ENCODE measurements around the gene RNF133. TPM values are rescaled to one million over a fixed set of nuclear protein-coding genes. Genes with fewer than 3 reads are reported as not detected.

Gene RNF133
- total RNA-seq, 2 donors from 2014 or later = 0.86 TPM; not detected in 1

GRCh38 chr7:122651451-122651850 is 47.5 kb downstream of the RNF133 start:
- no peak for DNase-seq
- H3K9ac ChIP-seq (ENCODE audit: extremely low read depth, low read length, poor library complexity, severe bottlenecking) = no peak overlapping the region
- no peak for TF ChIP-seq CTCF (conservative IDR thresholded peaks at IDR 0.05)
- no peak overlapping the region for H3K27ac ChIP-seq (ENCODE audit: low read depth, low read length)
- Mint-ChIP-seq H3K27me3 (ENCODE audit: insufficient read depth) (no peaks in the 10 kb centered on the region), H3K4me3 (no peak overlapping the region), H3K9me3 (no peaks in the 10 kb centered on the region), H3K4me1 (peaks cover 10% of the 10 kb centered on the region), H3K36me3 (ENCODE audit: low read depth) (no peaks in the 10 kb centered on the region), H3K27ac (no peak overlapping the region)
- no peaks in the 10 kb centered on the region for H3K27me3 ChIP-seq (ENCODE audit: control insufficient read depth, insufficient read depth, low read length, poor library complexity, severe bottlenecking)
- no peaks in the 10 kb centered on the region for H3K36me3 ChIP-seq (ENCODE audit: control insufficient read depth, insufficient read depth, low read length)
- H3K4me3 ChIP-seq (ENCODE audit: low read length) = no peak overlapping the region
- H3K4me1 ChIP-seq (ENCODE audit: control insufficient read depth, insufficient read depth, low read length) = no peaks in the 10 kb centered on the region
- H3K9me3 ChIP-seq (ENCODE audit: control insufficient read depth, low read length) = no peaks in the 10 kb centered on the region
- WGBS, 2 experiments (ENCODE audit: insufficient coverage in 1 of 2, insufficient read length in 1 of 2) = 80 to 85% methylated on average over 1 to 2 of the region's 2 CpGs

Other genes with a start within 250 kb of the RNF133 start
- under 1 TPM in 1 of 2 donors, not detected in 1; 0.95 TPM for gene RNF148, start 3.8 kb upstream of the RNF133 start, total RNA-seq
- gene CADPS2, start 187.3 kb upstream of the RNF133 start, total RNA-seq = 10 to 100 TPM in 1 of 2 donors, 1 to 10 TPM in 1; 4.3 to 11.7 TPM

Measured in endodermal cell (in vitro differentiated cells).